ENCODE measurements around the gene NRP1.

DNA sequence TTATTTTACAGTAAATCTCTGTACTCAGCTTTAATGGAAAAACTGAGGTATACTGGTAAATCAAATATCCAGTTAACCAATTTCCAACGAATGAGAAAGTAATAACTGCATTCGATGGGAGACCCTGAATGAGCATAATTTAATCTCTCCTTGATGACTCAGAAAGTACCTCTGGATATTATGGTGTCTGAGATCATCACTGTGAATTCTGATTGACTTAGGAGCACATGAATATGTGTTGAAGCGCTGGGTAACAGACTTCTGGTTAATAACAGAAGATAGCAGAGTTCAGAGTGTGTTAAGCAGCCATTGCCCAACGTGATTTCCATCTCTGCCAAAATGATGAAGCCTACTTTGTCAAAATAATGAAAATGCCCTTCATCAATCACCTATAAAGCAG is 116.6 kb downstream of the NRP1 start:
- TF ChIP-seq CTCF (IDR thresholded peaks at IDR 0.05 in 4 of 5, conservative IDR thresholded peaks at IDR 0.05 in 1 of 5) = no peak
- TF ChIP-seq POLR2A (IDR thresholded peaks at IDR 0.05) = no peak
